HepG2 (cell line): ENCODE data around the gene ZNF777. TPM values are rescaled to one million over a fixed set of nuclear protein-coding genes. Genes with fewer than 3 reads are reported as not detected.

Experiments
- ASH2L ChIP-seq: fragments of 300-600, 200-600 bp; sonication (generic); IDR thresholded peaks from 2 replicates; pipeline ENCODE4 v1.7.0; 2017; ENCODE audit warnings: low read depth, mild to moderate bottlenecking, moderate library complexity, mixed read lengths, low read length; ENCODE audit not compliant: insufficient read length
- GATA4 ChIP-seq: sonication (generic); IDR thresholded peaks from 2 replicates; pipeline ENCODE4 v1.6.1; 2016; ENCODE audit warnings: antibody characterized with exemption, low read depth, borderline replicate concordance
- GMEB2 ChIP-seq: IDR thresholded peaks from 2 replicates; pipeline ENCODE4 v1.6.1; 2016; ENCODE audit warnings: missing biosample characterization, missing genetic modification reagents, low read depth
- MAFF ChIP-seq: IDR thresholded peaks from 2 replicates; pipeline ENCODE4 v1.6.1; 2011; ENCODE audit warnings: low read depth, low read length, improper control_type of control experiment
- RBFOX2 ChIP-seq: fragments of 200-400 bp; formaldehyde crosslinking; IDR thresholded peaks from 2 replicates; pipeline ENCODE4 v1.6.1; 2017; ENCODE audit warnings: low read depth, mild to moderate bottlenecking, low read length
- ZFP36L1 ChIP-seq: sonication (generic); formaldehyde crosslinking; IDR thresholded peaks from 2 replicates; pipeline ENCODE4 v1.8.0; 2022; ENCODE audit warnings: mild to moderate bottlenecking, missing genetic modification reagents, moderate library complexity
- ZNF333 ChIP-seq: sonication (generic); formaldehyde crosslinking; IDR thresholded peaks from 2 replicates; pipeline ENCODE4 v1.4.0; 2020; ENCODE audit warnings: mild to moderate bottlenecking, missing genetic modification reagents, borderline replicate concordance
- ZNF629 ChIP-seq: sonication (generic); formaldehyde crosslinking; conservative IDR thresholded peaks from 2 replicates; pipeline ENCODE4 v1.5.0; 2020; ENCODE audit warnings: missing genetic modification reagents
- ZNF678 ChIP-seq: sonication (generic); formaldehyde crosslinking; IDR thresholded peaks from 2 replicates; pipeline ENCODE4 v1.4.0; 2020; ENCODE audit warnings: mild to moderate bottlenecking, missing genetic modification reagents
- polyA plus RNA-seq, 8 experiments: library from polyadenylated mRNA; depleted of rRNA in 3 of 8; stranded (reverse) in 7 of 8; unstranded in 1 of 8; fragments of >200 nt; fragmentation: Illumina TruSeq in 4 of 8; extraction: Trizol in 4 of 8; gene quantifications; 2 replicates each; pipeline versions ENCODE4 v1.2.1 to v1.2.3, GENCODE V29; 2011 to 2016; ENCODE audit warnings: low read depth in 4 of 8, missing spikeins in 1 of 8, mixed read lengths in 1 of 8; ENCODE audit not compliant: insufficient read depth in 1 of 8
- total RNA-seq, 5 experiments: library from RNA; depleted of rRNA; stranded (reverse); fragments of >200 nt; fragmentation: Illumina TruSeq; extraction: Trizol; gene quantifications; 2 replicates each; pipeline ENCODE4 v1.2.3, GENCODE V29; 2016; ENCODE audit warnings: low read depth in 1 of 5
- TF ChIP-seq, protein P1 (sequence below): sonication (generic); formaldehyde crosslinking; IDR thresholded peaks from 2 replicates; pipeline ENCODE4 v1.4.0; 2020; ENCODE audit warnings: missing genetic modification reagents
- TF ChIP-seq, protein P2 (sequence below): IDR thresholded peaks from 2 replicates; pipeline ENCODE4 v1.6.1; 2012; ENCODE audit warnings: low read length, improper control_type of control experiment
- TF ChIP-seq, protein P3 (sequence below), 2 experiments: sonication (generic) in 1 of 2; formaldehyde crosslinking in 1 of 2; IDR thresholded peaks; 2 replicates each; pipeline versions ENCODE4 v1.5.1 to v1.6.1; 2011 to 2020; ENCODE audit warnings: borderline replicate concordance in 1 of 2, low read depth in 1 of 2, low read length in 1 of 2, mild to moderate bottlenecking in 1 of 2, missing genetic modification reagents in 1 of 2, moderate library complexity in 1 of 2

ZNF777 gene
- total and polyA plus RNA-seq, 2 of the 13 experiments (the other 11 are each of a cell fraction or from before 2014, with no cell fraction given) = 3.8 to 6.0 TPM

GRCh38 chr7:149497467-149498261 is 36.8 kb upstream of the ZNF777 start, which contains the start of gene ZNF746 (continued):
- TF ChIP-seq, protein P1, sequence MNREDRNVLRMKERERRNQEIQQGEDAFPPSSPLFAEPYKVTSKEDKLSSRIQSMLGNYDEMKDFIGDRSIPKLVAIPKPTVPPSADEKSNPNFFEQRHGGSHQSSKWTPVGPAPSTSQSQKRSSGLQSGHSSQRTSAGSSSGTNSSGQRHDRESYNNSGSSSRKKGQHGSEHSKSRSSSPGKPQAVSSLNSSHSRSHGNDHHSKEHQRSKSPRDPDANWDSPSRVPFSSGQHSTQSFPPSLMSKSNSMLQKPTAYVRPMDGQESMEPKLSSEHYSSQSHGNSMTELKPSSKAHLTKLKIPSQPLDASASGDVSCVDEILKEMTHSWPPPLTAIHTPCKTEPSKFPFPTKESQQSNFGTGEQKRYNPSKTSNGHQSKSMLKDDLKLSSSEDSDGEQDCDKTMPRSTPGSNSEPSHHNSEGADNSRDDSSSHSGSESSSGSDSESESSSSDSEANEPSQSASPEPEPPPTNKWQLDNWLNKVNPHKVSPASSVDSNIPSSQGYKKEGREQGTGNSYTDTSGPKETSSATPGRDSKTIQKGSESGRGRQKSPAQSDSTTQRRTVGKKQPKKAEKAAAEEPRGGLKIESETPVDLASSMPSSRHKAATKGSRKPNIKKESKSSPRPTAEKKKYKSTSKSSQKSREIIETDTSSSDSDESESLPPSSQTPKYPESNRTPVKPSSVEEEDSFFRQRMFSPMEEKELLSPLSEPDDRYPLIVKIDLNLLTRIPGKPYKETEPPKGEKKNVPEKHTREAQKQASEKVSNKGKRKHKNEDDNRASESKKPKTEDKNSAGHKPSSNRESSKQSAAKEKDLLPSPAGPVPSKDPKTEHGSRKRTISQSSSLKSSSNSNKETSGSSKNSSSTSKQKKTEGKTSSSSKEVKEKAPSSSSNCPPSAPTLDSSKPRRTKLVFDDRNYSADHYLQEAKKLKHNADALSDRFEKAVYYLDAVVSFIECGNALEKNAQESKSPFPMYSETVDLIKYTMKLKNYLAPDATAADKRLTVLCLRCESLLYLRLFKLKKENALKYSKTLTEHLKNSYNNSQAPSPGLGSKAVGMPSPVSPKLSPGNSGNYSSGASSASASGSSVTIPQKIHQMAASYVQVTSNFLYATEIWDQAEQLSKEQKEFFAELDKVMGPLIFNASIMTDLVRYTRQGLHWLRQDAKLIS = no peak
- peak; percentile 74 for TF ChIP-seq RBFOX2
- TF ChIP-seq ASH2L = no peak
- TF ChIP-seq GMEB2 (CRISPR knock-in tag) = no peak
- no peak for TF ChIP-seq ZFP36L1
- no peak for TF ChIP-seq MAFF
- TF ChIP-seq ZNF629 (CRISPR knock-in tag) = no peak
- TF ChIP-seq ZNF678 (CRISPR knock-in tag) = no peak
- TF ChIP-seq, protein P2, sequence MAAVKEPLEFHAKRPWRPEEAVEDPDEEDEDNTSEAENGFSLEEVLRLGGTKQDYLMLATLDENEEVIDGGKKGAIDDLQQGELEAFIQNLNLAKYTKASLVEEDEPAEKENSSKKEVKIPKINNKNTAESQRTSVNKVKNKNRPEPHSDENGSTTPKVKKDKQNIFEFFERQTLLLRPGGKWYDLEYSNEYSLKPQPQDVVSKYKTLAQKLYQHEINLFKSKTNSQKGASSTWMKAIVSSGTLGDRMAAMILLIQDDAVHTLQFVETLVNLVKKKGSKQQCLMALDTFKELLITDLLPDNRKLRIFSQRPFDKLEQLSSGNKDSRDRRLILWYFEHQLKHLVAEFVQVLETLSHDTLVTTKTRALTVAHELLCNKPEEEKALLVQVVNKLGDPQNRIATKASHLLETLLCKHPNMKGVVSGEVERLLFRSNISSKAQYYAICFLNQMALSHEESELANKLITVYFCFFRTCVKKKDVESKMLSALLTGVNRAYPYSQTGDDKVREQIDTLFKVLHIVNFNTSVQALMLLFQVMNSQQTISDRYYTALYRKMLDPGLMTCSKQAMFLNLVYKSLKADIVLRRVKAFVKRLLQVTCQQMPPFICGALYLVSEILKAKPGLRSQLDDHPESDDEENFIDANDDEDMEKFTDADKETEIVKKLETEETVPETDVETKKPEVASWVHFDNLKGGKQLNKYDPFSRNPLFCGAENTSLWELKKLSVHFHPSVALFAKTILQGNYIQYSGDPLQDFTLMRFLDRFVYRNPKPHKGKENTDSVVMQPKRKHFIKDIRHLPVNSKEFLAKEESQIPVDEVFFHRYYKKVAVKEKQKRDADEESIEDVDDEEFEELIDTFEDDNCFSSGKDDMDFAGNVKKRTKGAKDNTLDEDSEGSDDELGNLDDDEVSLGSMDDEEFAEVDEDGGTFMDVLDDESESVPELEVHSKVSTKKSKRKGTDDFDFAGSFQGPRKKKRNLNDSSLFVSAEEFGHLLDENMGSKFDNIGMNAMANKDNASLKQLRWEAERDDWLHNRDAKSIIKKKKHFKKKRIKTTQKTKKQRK = no peak
- TF ChIP-seq, protein P3, sequence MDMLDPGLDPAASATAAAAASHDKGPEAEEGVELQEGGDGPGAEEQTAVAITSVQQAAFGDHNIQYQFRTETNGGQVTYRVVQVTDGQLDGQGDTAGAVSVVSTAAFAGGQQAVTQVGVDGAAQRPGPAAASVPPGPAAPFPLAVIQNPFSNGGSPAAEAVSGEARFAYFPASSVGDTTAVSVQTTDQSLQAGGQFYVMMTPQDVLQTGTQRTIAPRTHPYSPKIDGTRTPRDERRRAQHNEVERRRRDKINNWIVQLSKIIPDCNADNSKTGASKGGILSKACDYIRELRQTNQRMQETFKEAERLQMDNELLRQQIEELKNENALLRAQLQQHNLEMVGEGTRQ (IDR thresholded peaks at IDR 0.05; ENCODE audit: low read depth, low read length) = no peak
- TF ChIP-seq, protein P3 (CRISPR knock-in tag; IDR thresholded peaks at IDR 0.05; ENCODE audit: borderline replicate concordance) = no peak
- no peak for TF ChIP-seq GATA4
- TF ChIP-seq ZNF333 (CRISPR knock-in tag) = no peak
